H1 (cell line): ENCODE results near the gene BRICD5. TPM values are rescaled to one million over a fixed set of nuclear protein-coding genes. Genes with fewer than 3 reads are reported as not detected.

ENCODE experiments used
- CTCF ChIA-PET: fragments of 300-600 bp; sonication (Branson Sonifier 250); formaldehyde crosslinking; loops from one replicate; lab custom pipeline; 2021; ENCODE audit not compliant: partially characterized antibody; lab: Charles Lee
- POLR2A ChIA-PET: fragments of 300-600 bp; sonication (Branson Sonifier 250); formaldehyde crosslinking; loops from one replicate; lab custom pipeline; 2021; ENCODE audit warnings: inconsistent platforms; ENCODE audit not compliant: partially characterized antibody; lab: Charles Lee
- DNase-seq, 2 experiments: peaks; one replicate each; pipeline versions ENCODE4 v3.0.0 to v3.0.0-alpha.2; 2010 to 2022; ENCODE audit warnings: low spot score in 2 of 2, low read depth in 1 of 2, mixed read lengths in 1 of 2
- FAIRE-seq: peaks from 2 replicates; lab custom pipeline; 2011; peaks lifted over from hg19 to GRCh38; lab: Jason Lieb, UNC
- H2AFZ ChIP-seq: 2 replicates; pipeline ENCODE4 v1.8.1; 2012; ENCODE audit warnings: low read length, inconsistent platforms
- H2AK5ac ChIP-seq: 2 replicates; pipeline ENCODE4 v1.6.1; 2013; ENCODE audit warnings: low read depth, low read length
- H2BK120ac ChIP-seq: replicated peaks from 2 replicates; pipeline ENCODE3; 2013; ENCODE audit warnings: low read depth, low read length, inconsistent platforms
- H2BK12ac ChIP-seq: 2 replicates; pipeline ENCODE4 v1.6.1; 2013; ENCODE audit warnings: low read depth, low read length
- H2BK15ac ChIP-seq: 2 replicates; pipeline ENCODE4 v1.6.1; 2013; ENCODE audit warnings: low read length
- H2BK20ac ChIP-seq: 2 replicates; pipeline ENCODE4 v1.6.1; 2013; ENCODE audit warnings: low read length
- H2BK5ac ChIP-seq: 2 replicates; pipeline ENCODE4 v1.6.1; 2013; ENCODE audit warnings: low read depth, low read length
- H3K14ac ChIP-seq: 2 replicates; pipeline ENCODE4 v1.6.1; 2013; ENCODE audit warnings: inconsistent platforms; ENCODE audit not compliant: insufficient read length
- H3K18ac ChIP-seq: 2 replicates; pipeline ENCODE4 v1.6.1; 2013; ENCODE audit warnings: low read length; ENCODE audit errors: extremely low read depth
- H3K23ac ChIP-seq: 2 replicates; pipeline ENCODE4 v1.6.1; 2013; ENCODE audit warnings: inconsistent platforms; ENCODE audit not compliant: insufficient read length
- H3K23me2 ChIP-seq: 2 replicates; pipeline ENCODE4 v1.6.1; 2013; ENCODE audit warnings: low read depth, low read length
- H3K27ac ChIP-seq: 2 replicates; pipeline ENCODE4 v1.6.1; 2011; ENCODE audit warnings: low read depth, low read length, inconsistent platforms
- H3K27me3 ChIP-seq, 4 experiments: replicated peaks in 1 of 4; 1 replicate in 1 of 4; 2 replicates in 3 of 4; pipeline versions ENCODE4 v1.6.1 to v1.8.1; 2011 to 2013; ENCODE audit warnings: low read length in 3 of 4, mild to moderate bottlenecking in 3 of 4, inconsistent platforms in 2 of 4, mixed read lengths in 2 of 4, moderate library complexity in 1 of 4; ENCODE audit not compliant: control insufficient read depth in 3 of 4, insufficient read depth in 3 of 4; ENCODE audit errors: extremely low read depth in 1 of 4
- H3K36me3 ChIP-seq, 4 experiments: 2 replicates each; pipeline versions ENCODE4 v1.6.1 to v1.8.1; 2011 to 2013; ENCODE audit warnings: mild to moderate bottlenecking in 4 of 4, low read length in 3 of 4, moderate library complexity in 2 of 4, control low read depth in 1 of 4, inconsistent platforms in 1 of 4; ENCODE audit not compliant: insufficient read depth in 4 of 4, control insufficient read depth in 2 of 4
- H3K4ac ChIP-seq: replicated peaks from 2 replicates; pipeline ENCODE3; 2013; ENCODE audit warnings: low read length, low read depth, mixed read lengths, inconsistent platforms; ENCODE audit not compliant: insufficient read length
- H3K4me1 ChIP-seq, 4 experiments: replicated peaks in 1 of 4; 1 replicate in 1 of 4; 2 replicates in 3 of 4; pipeline versions ENCODE4 v1.6.1 to v1.8.1; 2011 to 2013; ENCODE audit warnings: low read length in 3 of 4, inconsistent platforms in 2 of 4, mixed read lengths in 1 of 4; ENCODE audit not compliant: insufficient read depth in 4 of 4, control insufficient read depth in 3 of 4
- H3K4me2 ChIP-seq, 2 experiments: 2 replicates each; pipeline versions ENCODE4 v1.6.1 to v1.8.1; 2011 to 2013; ENCODE audit warnings: low read depth in 2 of 2, low read length in 2 of 2, control low read depth in 1 of 2, inconsistent platforms in 1 of 2, mild to moderate bottlenecking in 1 of 2; ENCODE audit not compliant: insufficient read depth in 1 of 2
- H3K4me3 ChIP-seq, 4 experiments: fragments of 200-600, 300-600 bp in 1 of 4; sonication (generic), shearing (Covaris generic), sonication (Bioruptor Twin) in 1 of 4; 2 replicates each; pipeline versions ENCODE4 v1.5.1 to v1.8.1; 2011 to 2016; ENCODE audit warnings: low read length in 4 of 4, low read depth in 3 of 4, control low read depth in 2 of 4, inconsistent platforms in 2 of 4, mild to moderate bottlenecking in 2 of 4, mixed read lengths in 1 of 4, moderate library complexity in 1 of 4; ENCODE audit not compliant: insufficient read depth in 2 of 4; ENCODE audit errors: extremely low read depth in 1 of 4
- H3K56ac ChIP-seq: replicated peaks from 2 replicates; pipeline ENCODE3; 2013; ENCODE audit warnings: low read depth, mild to moderate bottlenecking, mixed read lengths, low read length, inconsistent platforms; ENCODE audit not compliant: insufficient read length
- H3K79me1 ChIP-seq: 2 replicates; pipeline ENCODE4 v1.6.1; 2013; ENCODE audit warnings: low read depth, low read length, control low read depth
- H3K79me2 ChIP-seq, 2 experiments: 2 replicates each; pipeline versions ENCODE4 v1.6.1 to v1.8.1; 2012 to 2013; ENCODE audit warnings: low read length in 2 of 2, mild to moderate bottlenecking in 2 of 2, inconsistent platforms in 1 of 2; ENCODE audit not compliant: insufficient read depth in 2 of 2, control insufficient read depth in 1 of 2
- H3K9ac ChIP-seq, 4 experiments: replicated peaks in 1 of 4; 1 replicate in 1 of 4; 2 replicates in 3 of 4; pipeline versions ENCODE4 v1.6.1 to v1.8.1; 2011 to 2013; ENCODE audit warnings: low read depth in 3 of 4, low read length in 3 of 4, control low read depth in 2 of 4, mild to moderate bottlenecking in 2 of 4, moderate library complexity in 2 of 4, inconsistent platforms in 1 of 4; ENCODE audit errors: extremely low read depth in 1 of 4
- H3K9me3 ChIP-seq, 2 experiments: 2 replicates each; pipeline versions ENCODE4 v1.6.1 to v1.8.1; 2012 to 2013; ENCODE audit warnings: mild to moderate bottlenecking in 2 of 2, moderate library complexity in 2 of 2, control low read depth in 1 of 2, inconsistent platforms in 1 of 2, low read depth in 1 of 2, low read length in 1 of 2, mixed read lengths in 1 of 2; ENCODE audit not compliant: insufficient read depth in 2 of 2
- H4K20me1 ChIP-seq, 2 experiments: replicated peaks in 1 of 2; 2 replicates each; pipeline versions ENCODE3 to v1.8.1; 2011 to 2013; ENCODE audit warnings: inconsistent platforms in 2 of 2, low read length in 2 of 2, mild to moderate bottlenecking in 1 of 2; ENCODE audit not compliant: insufficient read depth in 2 of 2, control insufficient read depth in 1 of 2
- H4K5ac ChIP-seq: 2 replicates; pipeline ENCODE4 v1.6.1; 2013; ENCODE audit warnings: low read length, low read depth, mixed read lengths, inconsistent platforms; ENCODE audit not compliant: insufficient read length
- H4K8ac ChIP-seq: 2 replicates; pipeline ENCODE4 v1.8.0; 2013; ENCODE audit warnings: mild to moderate bottlenecking, moderate library complexity, low read length, inconsistent platforms; ENCODE audit not compliant: insufficient read depth; ENCODE audit errors: extremely low read depth
- H4K91ac ChIP-seq: replicated peaks from 2 replicates; pipeline ENCODE3; 2013; ENCODE audit warnings: low read length, mixed read lengths, inconsistent platforms; ENCODE audit not compliant: insufficient read length
- BCL11A ChIP-seq, 2 experiments: IDR thresholded peaks; one replicate each; pipeline ENCODE4 v1.6.1; 2011; ENCODE audit warnings: low read depth in 2 of 2, low read length in 2 of 2, mild to moderate bottlenecking in 2 of 2
- CBX5 ChIP-seq: fragments of 300-800, 300-1000 bp; sonication (generic); IDR thresholded peaks from 2 replicates; pipeline ENCODE4 v1.7.1; 2016; ENCODE audit warnings: antibody characterized with exemption, low read length, low read depth
- CEBPB ChIP-seq: IDR thresholded peaks from 2 replicates; pipeline ENCODE4 v1.6.1; 2012; ENCODE audit warnings: low read depth, low read length
- GTF2F1 ChIP-seq: IDR thresholded peaks from 2 replicates; pipeline ENCODE4 v1.6.1; 2012; ENCODE audit warnings: low read depth, low read length, improper control_type of control experiment, borderline replicate concordance
- HDAC6 ChIP-seq: IDR thresholded peaks from one replicate; pipeline ENCODE4 v1.7.1; 2012; ENCODE audit warnings: low read depth, mild to moderate bottlenecking, inconsistent platforms, low read length, moderate library complexity
- MAFK ChIP-seq: IDR thresholded peaks from 2 replicates; pipeline ENCODE4 v1.6.1; 2012; ENCODE audit warnings: low read depth, mild to moderate bottlenecking, improper control_type of control experiment, low read length
- RBBP5 ChIP-seq: IDR thresholded peaks from 2 replicates; pipeline ENCODE4 v1.7.1; 2012; ENCODE audit warnings: low read depth, mild to moderate bottlenecking, inconsistent platforms, low read length, moderate library complexity, borderline replicate concordance
- SIX5 ChIP-seq: IDR thresholded peaks from 2 replicates; pipeline ENCODE4 v1.6.1; 2011; ENCODE audit warnings: mild to moderate bottlenecking, low read depth, low read length
- SRF ChIP-seq: IDR thresholded peaks from 2 replicates; pipeline ENCODE4 v1.6.1; 2011; ENCODE audit warnings: mild to moderate bottlenecking, low read depth, low read length, moderate library complexity
- TCF12 ChIP-seq: IDR thresholded peaks from 2 replicates; pipeline ENCODE4 v1.6.1; 2011; ENCODE audit warnings: low read depth, mild to moderate bottlenecking, low read length
- WGBS, 2 experiments: shearing (Covaris generic) in 1 of 2; methylation state at CpG; one replicate each; pipeline versions ENCODE4 v1.1.6 to v1.1.7; 2013 to 2015; ENCODE audit warnings: low lambda C conversion rate in 2 of 2, mixed read lengths in 2 of 2, inconsistent platforms in 1 of 2, low coverage in 1 of 2, missing lambda C conversion rate in 1 of 2; ENCODE audit not compliant: insufficient replicate concordance in 2 of 2, insufficient coverage in 1 of 2, insufficient read length in 1 of 2; ENCODE audit errors: extremely low coverage in 1 of 2, missing lambda C conversion rate in 1 of 2; 5-methylcytosine and 5-hydroxymethylcytosine counted together
- polyA plus RNA-seq, 7 experiments: library from polyadenylated mRNA; depleted of rRNA in 3 of 7; stranded (reverse) in 5 of 7; unstranded in 2 of 7; fragments of >200 nt in 5 of 7; fragments of 200-250 nt in 2 of 7; gene quantifications; 1 replicate in 5 of 7; 2 replicates in 1 of 7; 4 replicates in 1 of 7; pipeline versions ENCODE4 v1.2.1 to v1.2.3, GENCODE V29; 2011 to 2013; ENCODE audit warnings: missing spikeins in 2 of 7, mixed read lengths in 2 of 7
- total RNA-seq: library from RNA; stranded (reverse); fragmentation: NEBNext Ultra II Directional; extraction: Animal tissue kit (Norgen Biotek cat#: 25700); gene quantifications from 2 replicates; pipeline ENCODE4 v1.2.1, GENCODE V29; 2021
- TF ChIP-seq, protein P1 (sequence below), 3 experiments: IDR thresholded peaks; 1 replicate in 2 of 3; 2 replicates in 1 of 3; pipeline versions ENCODE4 v1.5.1 to v1.6.1; 2011; ENCODE audit warnings: low read length in 3 of 3, mild to moderate bottlenecking in 3 of 3, inconsistent platforms in 2 of 3, low read depth in 1 of 3, moderate library complexity in 1 of 3; ENCODE audit not compliant: insufficient read depth in 1 of 3; ENCODE audit errors: control extremely low read depth in 1 of 3

The BRICD5 gene
- total and polyA plus RNA-seq, 2 of the 8 experiments (the other 6 are each of a cell fraction or from before 2014, with no cell fraction given), result 8.5 to 14.2 TPM

DNA sequence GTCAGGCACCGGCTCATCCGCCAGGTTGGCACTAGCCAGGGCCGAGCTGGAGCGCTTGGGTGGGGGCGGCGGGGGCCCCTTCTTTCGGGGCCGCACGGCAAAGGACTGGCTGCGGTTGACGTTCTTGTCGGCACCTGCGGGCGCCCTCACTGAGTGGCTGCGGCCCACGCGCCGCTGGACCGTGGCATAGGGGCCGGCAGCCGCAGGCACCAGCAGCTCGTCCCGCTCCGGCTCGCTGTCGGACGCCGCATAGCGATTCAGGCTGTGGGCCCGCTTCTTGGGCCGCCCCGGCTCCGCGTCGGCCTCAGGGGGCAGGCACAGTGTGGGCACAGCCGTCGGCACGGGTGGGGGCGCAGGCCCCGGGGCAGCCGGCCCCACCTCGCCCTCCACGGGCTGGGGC, 30.2 kb downstream of the BRICD5 start:
- no peaks in the 10 kb centered on the region for H3K79me2 ChIP-seq
- H3K9ac ChIP-seq, result no peak overlapping the region
- FAIRE-seq (no peak), DNase-seq (no peak)
- H3K4ac ChIP-seq, result no peak overlapping the region
- H3K56ac ChIP-seq, result no peak overlapping the region
- no peak overlapping the region for H4K5ac ChIP-seq
- WGBS, 2 experiments, result 95% methylated on average over 26 of the region's 43 CpGs; no CpG with 5 or more reads in 1 of the 2 experiments
- H3K4me2 ChIP-seq, result no peak overlapping the region
- H3K79me1 ChIP-seq, result no peaks in the 10 kb centered on the region
- ChIA-PET CTCF (interaction anchor here (1.0 to 1.9 kb wide), 3 partner anchors 14 to 321 kb away, joined by 3 to 5 read pairs (median 4); no protein-coding TSS in a partner anchor), POLR2A (interaction anchor here (0.6 to 3.2 kb wide), 12 partner anchors 8 to 333 kb away, joined by 3 to 23 read pairs (median 4); partner anchors contain the start of genes ATP6V0C, DNASE1L2, ECI1 and RPS2)
- H3K4me1 ChIP-seq, result peaks cover 0 to 7% (median 2%) of the 10 kb centered on the region in 4 experiments; a peak in 4 of 7 replicates
- no peak overlapping the region for H2AK5ac ChIP-seq
- H2BK5ac ChIP-seq, result no peak overlapping the region
- H4K91ac ChIP-seq, result no peak overlapping the region
- no peak overlapping the region for H4K8ac ChIP-seq
- H2BK12ac ChIP-seq, result no peak overlapping the region
- H3K27ac ChIP-seq, result no peak overlapping the region
- peaks cover 2% of the 10 kb centered on the region; the same call in 1 of the 2 replicates for H3K23me2 ChIP-seq
- H3K36me3 ChIP-seq, result peaks cover 5 to 24% (median 10%) of the 10 kb centered on the region in 4 experiments; a peak in 7 of 8 replicates
- H2BK20ac ChIP-seq, result no peak overlapping the region
- H3K4me3 ChIP-seq, result no peak overlapping the region
- no peak overlapping the region for H2BK15ac ChIP-seq
- no peak overlapping the region for H2AFZ ChIP-seq
- H3K14ac ChIP-seq, result no peak overlapping the region
- H3K23ac ChIP-seq, result no peak overlapping the region
- H3K27me3 ChIP-seq, result no peaks in the 10 kb centered on the region; a peak in 1 of 7 replicates
- no peak overlapping the region for H3K18ac ChIP-seq
- peaks cover 0 to 12% of the 10 kb centered on the region in 2 experiments for H4K20me1 ChIP-seq
- no peak overlapping the region for H2BK120ac ChIP-seq
- H3K9me3 ChIP-seq, result no peaks in the 10 kb centered on the region
- no peak for TF ChIP-seq TCF12
- TF ChIP-seq, protein P1, sequence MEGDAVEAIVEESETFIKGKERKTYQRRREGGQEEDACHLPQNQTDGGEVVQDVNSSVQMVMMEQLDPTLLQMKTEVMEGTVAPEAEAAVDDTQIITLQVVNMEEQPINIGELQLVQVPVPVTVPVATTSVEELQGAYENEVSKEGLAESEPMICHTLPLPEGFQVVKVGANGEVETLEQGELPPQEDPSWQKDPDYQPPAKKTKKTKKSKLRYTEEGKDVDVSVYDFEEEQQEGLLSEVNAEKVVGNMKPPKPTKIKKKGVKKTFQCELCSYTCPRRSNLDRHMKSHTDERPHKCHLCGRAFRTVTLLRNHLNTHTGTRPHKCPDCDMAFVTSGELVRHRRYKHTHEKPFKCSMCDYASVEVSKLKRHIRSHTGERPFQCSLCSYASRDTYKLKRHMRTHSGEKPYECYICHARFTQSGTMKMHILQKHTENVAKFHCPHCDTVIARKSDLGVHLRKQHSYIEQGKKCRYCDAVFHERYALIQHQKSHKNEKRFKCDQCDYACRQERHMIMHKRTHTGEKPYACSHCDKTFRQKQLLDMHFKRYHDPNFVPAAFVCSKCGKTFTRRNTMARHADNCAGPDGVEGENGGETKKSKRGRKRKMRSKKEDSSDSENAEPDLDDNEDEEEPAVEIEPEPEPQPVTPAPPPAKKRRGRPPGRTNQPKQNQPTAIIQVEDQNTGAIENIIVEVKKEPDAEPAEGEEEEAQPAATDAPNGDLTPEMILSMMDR (IDR thresholded peaks at IDR 0.05; ENCODE audit: control extremely low read depth in 1 of 3, insufficient read depth in 1 of 3, low read depth in 1 of 3, low read length in 3 of 3), result no peak
- no peak for TF ChIP-seq CEBPB
- no peak for TF ChIP-seq SIX5
- TF ChIP-seq SRF, result no peak
- TF ChIP-seq MAFK, result no peak
- no peak for TF ChIP-seq RBBP5
- no peak for TF ChIP-seq CBX5
- no peak for TF ChIP-seq BCL11A (IDR thresholded peaks at IDR 0.05; ENCODE audit: low read depth in 2 of 2, low read length in 2 of 2)
- no peak for TF ChIP-seq GTF2F1
- TF ChIP-seq HDAC6, result no peak
